IPS-15b (cell line): Measurements from ENCODE around the gene ANO2.

Experiments
- H3K27me3 ChIP-seq: one replicate; pipeline ENCODE4 v1.6.1; 2013; ENCODE audit warnings: low read length; ENCODE audit not compliant: control insufficient read depth, insufficient read depth
- H3K36me3 ChIP-seq: one replicate; pipeline ENCODE4 v1.6.1; 2013; ENCODE audit warnings: low read length; ENCODE audit not compliant: control insufficient read depth, insufficient read depth
- H3K4me1 ChIP-seq: one replicate; pipeline ENCODE4 v1.6.1; 2013; ENCODE audit warnings: mild to moderate bottlenecking, low read length; ENCODE audit not compliant: control insufficient read depth, insufficient read depth
- H3K4me3 ChIP-seq: one replicate; pipeline ENCODE4 v1.5.1; 2013; ENCODE audit warnings: low read depth, low read length
- H3K9ac ChIP-seq: one replicate; pipeline ENCODE4 v1.6.1; 2013; ENCODE audit warnings: low read depth, mild to moderate bottlenecking, low read length
- H3K9me3 ChIP-seq: one replicate; pipeline ENCODE4 v1.6.1; 2013; ENCODE audit warnings: mild to moderate bottlenecking, low read length; ENCODE audit not compliant: control insufficient read depth, insufficient read depth

The ANO2 gene

GRCh38 chr12:5912011-5912410 is 33.0 kb downstream of the ANO2 start:
- Histone ChIP-seq H3K27me3 (no peaks in the 10 kb centered on the region), H3K36me3 (no peaks in the 10 kb centered on the region), H3K4me3 (no peak overlapping the region), H3K9me3 (no peaks in the 10 kb centered on the region), H3K4me1 (no peaks in the 10 kb centered on the region), H3K9ac (no peak overlapping the region)

GRCh38 chr12:5910790-5911548 is 34.1 kb downstream of the ANO2 start:
- Histone ChIP-seq H3K9ac (no peak overlapping the region), H3K4me1 (no peaks in the 10 kb centered on the region), H3K27me3 (no peaks in the 10 kb centered on the region), H3K36me3 (no peaks in the 10 kb centered on the region), H3K4me3 (no peak overlapping the region), H3K9me3 (no peaks in the 10 kb centered on the region)

- Histone ChIP-seq H3K27me3 (no peaks in the 10 kb centered on the region), H3K4me1 (no peaks in the 10 kb centered on the region), H3K9me3 (no peaks in the 10 kb centered on the region), H3K9ac (no peak overlapping the region), H3K4me3 (no peak overlapping the region), H3K36me3 (no peaks in the 10 kb centered on the region)
These were observed 35.5 kb downstream of the ANO2 start for GRCh38 chr12:5909560-5909959.

- Histone ChIP-seq H3K27me3 (no peaks in the 10 kb centered on the region), H3K9ac (no peak overlapping the region), H3K4me1 (no peaks in the 10 kb centered on the region), H3K36me3 (no peaks in the 10 kb centered on the region), H3K4me3 (no peak overlapping the region), H3K9me3 (no peaks in the 10 kb centered on the region)
These were observed 36.8 kb downstream of the ANO2 start for GRCh38 chr12:5908251-5908650.

GRCh38 chr12:5907807-5908206 is 37.3 kb downstream of the ANO2 start:
- Histone ChIP-seq H3K9ac (no peak overlapping the region), H3K9me3 (no peaks in the 10 kb centered on the region), H3K4me3 (no peak overlapping the region), H3K36me3 (no peaks in the 10 kb centered on the region), H3K4me1 (no peaks in the 10 kb centered on the region), H3K27me3 (no peaks in the 10 kb centered on the region)

- no peak overlapping the region for H3K9ac ChIP-seq
- H3K36me3 ChIP-seq: no peaks in the 10 kb centered on the region
- H3K27me3 ChIP-seq: no peaks in the 10 kb centered on the region
- H3K9me3 ChIP-seq: no peaks in the 10 kb centered on the region
- no peak overlapping the region for H3K4me3 ChIP-seq
- no peaks in the 10 kb centered on the region for H3K4me1 ChIP-seq
These were observed 39.3 kb downstream of the ANO2 start for GRCh38 chr12:5905757-5906156.

- no peaks in the 10 kb centered on the region for H3K27me3 ChIP-seq
- no peak overlapping the region for H3K9ac ChIP-seq
- H3K4me3 ChIP-seq: no peak overlapping the region
- no peaks in the 10 kb centered on the region for H3K9me3 ChIP-seq
- no peaks in the 10 kb centered on the region for H3K4me1 ChIP-seq
- H3K36me3 ChIP-seq: no peaks in the 10 kb centered on the region
These were observed 40.1 kb downstream of the ANO2 start for GRCh38 chr12:5904969-5905368.

- no peaks in the 10 kb centered on the region for H3K4me1 ChIP-seq
These were observed 40.6 kb downstream of the ANO2 start for GRCh38 chr12:5904441-5904840.

GRCh38 chr12:5902736-5903135 is 42.3 kb downstream of the ANO2 start:
- no peak overlapping the region for H3K9ac ChIP-seq
- no peak overlapping the region for H3K4me3 ChIP-seq
- no peaks in the 10 kb centered on the region for H3K4me1 ChIP-seq
- H3K27me3 ChIP-seq: no peaks in the 10 kb centered on the region
- H3K9me3 ChIP-seq: no peaks in the 10 kb centered on the region
- H3K36me3 ChIP-seq: no peaks in the 10 kb centered on the region

More at GRCh38 chr12:5904441-5904840, 40.6 kb downstream of the ANO2 start:
- no peaks in the 10 kb centered on the region for H3K9me3 ChIP-seq
- no peak overlapping the region for H3K9ac ChIP-seq
- no peaks in the 10 kb centered on the region for H3K36me3 ChIP-seq
- H3K27me3 ChIP-seq: no peaks in the 10 kb centered on the region
- no peak overlapping the region for H3K4me3 ChIP-seq

- Histone ChIP-seq H3K9me3 (no peaks in the 10 kb centered on the region), H3K36me3 (no peaks in the 10 kb centered on the region), H3K4me3 (no peak overlapping the region), H3K27me3 (no peaks in the 10 kb centered on the region), H3K9ac (no peak overlapping the region), H3K4me1 (no peaks in the 10 kb centered on the region)
These were observed 43.6 kb downstream of the ANO2 start for GRCh38 chr12:5901416-5901815.

- Histone ChIP-seq H3K27me3 (no peaks in the 10 kb centered on the region), H3K9me3 (no peaks in the 10 kb centered on the region), H3K36me3 (no peaks in the 10 kb centered on the region), H3K4me3 (no peak overlapping the region), H3K9ac (no peak overlapping the region), H3K4me1 (no peaks in the 10 kb centered on the region)
These were observed 44.4 kb downstream of the ANO2 start for GRCh38 chr12:5900533-5901205.

GRCh38 chr12:5900076-5900475 is 45.0 kb downstream of the ANO2 start:
- H3K4me3 ChIP-seq: no peak overlapping the region
- no peaks in the 10 kb centered on the region for H3K4me1 ChIP-seq
- no peaks in the 10 kb centered on the region for H3K9me3 ChIP-seq
- no peak overlapping the region for H3K9ac ChIP-seq
- H3K27me3 ChIP-seq: no peaks in the 10 kb centered on the region
- no peaks in the 10 kb centered on the region for H3K36me3 ChIP-seq
